GM18951 (cell line): ENCODE data around the gene SYT17.

Experiments used
- POLR2A ChIP-seq: IDR thresholded peaks from 4 replicates; pipeline ENCODE4 v1.6.1; 2011; ENCODE audit warnings: mild to moderate bottlenecking; ENCODE audit not compliant: insufficient read length, insufficient read depth; ENCODE audit errors: extremely low read depth
- in situ Hi-C: fragments of 300-500 bp; cut with MboI; formaldehyde crosslinking; loops from one replicate; pipeline ENCODE4 v1.12.0; 2022; ENCODE audit warnings: low sequenced_read_pairs, mixed read lengths, inconsistent platforms; ENCODE audit not compliant: unreplicated experiment

SYT17 gene

DNA sequence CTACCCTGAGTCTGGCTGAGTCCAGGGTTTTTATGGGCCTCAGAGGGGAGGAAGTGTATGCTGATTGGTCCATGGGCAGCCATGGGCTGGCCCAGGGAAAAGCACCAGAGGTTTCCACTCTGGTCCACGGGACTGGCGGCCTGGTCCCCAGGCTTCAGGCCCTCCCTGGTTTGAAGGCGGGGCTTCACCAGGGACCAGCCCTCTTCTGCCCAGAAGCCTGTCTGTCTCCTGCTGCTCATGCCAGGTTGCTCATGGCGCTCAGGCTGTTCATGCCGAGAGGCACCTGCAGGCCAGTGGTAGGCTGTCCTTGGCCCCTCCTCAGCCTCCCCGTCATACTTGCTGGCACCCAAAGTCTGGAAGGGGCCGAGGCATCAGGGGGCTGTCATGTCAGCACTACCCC is 72.5 kb downstream of the SYT17 start:
- no peak for TF ChIP-seq POLR2A
- in situ Hi-C loops, result no loop called here

DNA sequence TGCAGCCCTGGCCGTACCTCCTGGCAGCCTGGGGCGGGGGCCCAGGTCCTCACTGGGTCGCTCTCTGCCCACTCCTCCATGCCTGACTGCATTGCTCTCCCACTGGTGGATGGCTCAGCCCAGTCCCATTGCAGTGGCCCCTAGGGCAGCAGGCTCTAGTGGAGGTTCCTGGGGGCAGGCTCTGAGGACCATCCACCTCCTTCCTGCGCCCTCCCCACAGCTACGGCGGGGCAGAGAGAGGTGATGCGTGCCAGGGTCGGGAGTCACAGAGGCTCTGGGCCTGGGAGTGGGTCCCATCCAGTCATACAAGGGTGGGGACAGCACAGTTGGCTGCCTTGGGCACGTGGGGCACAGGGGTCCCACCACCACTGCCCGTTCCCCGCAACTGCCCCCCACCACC is 73.5 kb downstream of the SYT17 start:
- in situ Hi-C loops, result no loop called here
- TF ChIP-seq POLR2A, result no peak

DNA sequence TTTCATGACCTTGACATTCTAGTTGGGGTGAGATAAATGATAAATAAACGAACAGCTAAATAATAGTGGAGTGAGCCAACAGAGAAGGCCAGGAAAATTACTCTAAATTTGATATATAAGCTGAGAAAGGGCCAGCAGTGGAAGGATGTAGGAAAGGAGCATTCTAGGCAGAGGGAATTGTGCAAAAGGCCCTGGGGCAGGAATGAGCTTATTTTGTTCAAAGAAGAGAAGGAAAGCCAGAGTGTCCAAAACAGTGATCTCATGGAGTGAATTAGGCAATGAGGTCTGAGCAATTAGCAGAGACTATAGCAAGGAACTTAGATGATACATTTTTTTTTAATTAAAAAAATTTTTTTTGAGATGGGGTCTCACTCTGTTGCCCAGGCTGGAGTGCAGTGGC is 74.1 kb downstream of the SYT17 start:
- no peak for TF ChIP-seq POLR2A
- in situ Hi-C loops, result no loop called here

DNA sequence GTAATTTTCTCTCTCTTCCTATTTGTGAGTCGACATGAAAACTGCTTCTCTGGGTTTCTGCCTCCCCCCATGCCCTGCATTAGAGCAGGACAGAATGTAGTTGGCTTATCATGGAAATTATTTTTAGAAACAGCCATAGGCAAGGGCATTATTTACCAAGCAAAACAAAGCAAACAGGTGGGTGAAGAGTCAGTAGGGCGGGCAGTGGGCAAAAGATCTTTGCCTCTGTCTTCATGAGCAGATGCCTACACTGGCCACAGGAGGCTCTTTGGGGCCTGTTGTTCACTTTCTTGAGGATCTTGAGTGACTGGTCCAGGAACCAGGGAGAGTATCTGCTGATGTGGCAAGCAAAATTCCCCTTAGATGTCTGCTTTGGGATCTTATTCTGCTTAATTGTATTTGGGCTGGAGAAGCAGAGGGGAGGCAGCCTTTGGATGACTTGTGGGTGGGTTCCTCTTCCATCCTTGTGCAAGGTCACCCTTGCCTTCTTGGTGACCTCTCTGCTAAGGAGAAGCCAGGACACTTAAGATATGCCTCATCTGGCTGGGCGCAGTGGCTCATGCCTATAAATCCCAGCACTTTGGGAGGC is 75.0 kb downstream of the SYT17 start:
- TF ChIP-seq POLR2A, result no peak
- in situ Hi-C loops, result no loop called here

DNA sequence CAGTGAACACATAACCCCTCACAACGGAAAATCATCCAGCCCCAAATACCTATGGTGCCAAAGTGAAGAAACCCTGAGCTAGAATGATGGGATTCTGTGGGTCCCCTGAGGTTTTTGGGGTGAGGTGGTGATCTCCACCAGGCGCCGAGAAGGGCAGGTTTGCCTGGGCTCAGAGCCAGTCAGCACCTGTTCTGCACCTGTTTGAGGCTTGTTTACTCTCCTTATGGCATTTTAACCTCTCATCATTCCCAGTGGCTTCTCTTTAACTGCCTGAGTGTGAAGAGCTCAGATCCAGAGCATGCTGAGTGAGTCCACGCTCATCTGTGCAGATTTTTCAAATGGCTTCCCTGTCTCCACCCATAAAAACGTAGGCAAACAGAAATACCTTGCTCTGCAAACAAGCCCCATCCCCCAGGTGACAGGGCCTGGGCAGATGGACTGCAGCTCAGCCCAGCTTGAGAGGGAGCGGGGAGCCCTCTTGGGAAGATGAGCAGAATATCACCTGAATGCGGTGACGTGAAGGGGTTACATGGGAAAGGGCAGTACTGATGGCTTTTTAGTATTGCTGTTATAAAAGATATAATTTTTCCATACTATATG is 77.4 kb downstream of the SYT17 start:
- no peak for TF ChIP-seq POLR2A
- in situ Hi-C loops, result no loop called here

DNA sequence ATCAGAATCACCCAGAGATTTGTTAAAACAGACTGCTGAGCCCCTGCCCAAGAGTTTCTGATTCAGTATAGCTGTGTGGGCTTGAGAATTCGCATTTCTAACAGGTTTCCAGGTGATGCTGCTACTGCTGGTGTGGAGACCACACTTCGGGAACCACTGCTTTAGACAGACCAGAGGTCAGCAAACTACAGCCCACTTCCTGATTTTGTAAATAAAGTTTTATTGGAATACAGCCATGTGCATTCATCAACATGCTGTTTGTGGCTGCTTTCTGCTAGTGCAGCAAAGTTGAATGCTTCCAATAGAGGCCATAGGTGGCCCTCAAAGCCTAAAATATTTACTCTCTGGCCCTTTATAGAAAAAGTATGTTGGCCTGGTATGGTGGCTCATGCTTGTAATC is 84.9 kb downstream of the SYT17 start:
- no peak for TF ChIP-seq POLR2A
- in situ Hi-C loops, result no loop called here

DNA sequence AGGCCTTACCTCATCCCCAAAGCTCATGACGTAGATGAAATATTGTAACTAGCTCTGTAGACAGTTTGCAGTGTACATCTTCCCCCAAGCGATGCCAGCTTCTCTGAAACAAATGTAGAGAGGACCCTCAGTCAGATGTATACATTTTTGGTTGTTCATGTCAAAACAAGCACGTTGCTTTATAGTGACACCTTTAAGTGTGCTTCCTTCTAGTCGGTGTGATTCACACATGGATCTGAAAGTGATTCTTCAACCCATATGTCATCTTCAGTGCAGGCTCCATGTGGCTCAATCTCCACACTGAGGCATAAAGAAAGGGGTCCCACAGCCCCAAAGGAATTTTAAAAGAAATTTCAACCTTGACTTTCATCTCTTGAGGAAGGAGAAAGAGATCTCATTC is 86.6 kb downstream of the SYT17 start:
- in situ Hi-C loops, result no loop called here
- no peak for TF ChIP-seq POLR2A

DNA sequence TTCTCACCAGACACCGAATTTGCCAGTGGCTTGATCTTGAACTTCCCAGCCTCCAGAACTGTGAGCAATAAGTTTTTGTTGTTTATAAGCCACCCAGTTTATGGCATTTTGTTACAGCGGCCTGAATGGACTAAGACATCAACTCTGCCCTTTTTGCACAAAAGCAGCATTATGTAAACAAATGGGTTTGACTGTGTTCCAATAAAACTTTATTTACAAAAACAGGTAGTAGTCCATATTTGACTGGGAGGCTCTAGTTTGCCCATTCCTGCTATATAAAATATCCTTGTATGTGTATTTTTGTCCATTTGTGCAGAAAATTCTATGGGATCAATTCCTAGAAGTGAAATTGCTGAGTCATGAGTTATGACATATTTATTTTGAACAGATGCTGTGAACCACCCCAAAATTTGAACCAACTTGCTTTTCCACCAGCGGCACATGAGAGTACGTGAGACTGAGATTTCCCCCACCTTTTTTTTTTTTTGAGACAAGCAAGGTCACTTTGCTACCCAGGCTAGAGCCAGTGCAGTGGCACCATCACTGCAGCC is 96.2 kb downstream of the SYT17 start:
- in situ Hi-C loops, result no loop called here
- no peak for TF ChIP-seq POLR2A

DNA sequence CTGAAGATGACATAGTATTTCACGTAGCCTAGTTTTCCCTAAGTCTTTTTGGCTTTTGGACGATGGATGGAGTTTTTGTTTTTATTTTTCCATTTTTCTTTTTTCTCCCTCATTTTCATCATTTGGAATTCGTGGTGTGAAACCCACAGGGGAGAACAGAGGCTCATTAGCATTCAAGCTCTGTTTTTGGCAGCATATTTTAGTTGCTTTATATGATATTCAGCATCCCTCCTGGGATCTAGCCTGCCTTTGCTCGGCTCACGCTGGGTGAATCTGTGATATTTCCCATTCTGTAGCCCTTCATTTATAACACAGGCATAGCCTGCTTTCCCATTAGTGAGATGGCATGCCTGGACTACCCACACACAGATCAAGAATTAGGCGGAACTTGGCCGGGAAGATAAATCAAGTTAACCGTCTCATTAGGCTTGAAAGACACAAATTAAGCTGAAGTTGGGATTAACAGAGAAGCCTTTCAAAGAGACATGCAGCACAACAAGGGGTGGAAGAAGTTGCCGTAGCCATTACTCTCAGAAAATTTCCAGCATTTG is 97.4 kb downstream of the SYT17 start:
- no peak for TF ChIP-seq POLR2A

DNA sequence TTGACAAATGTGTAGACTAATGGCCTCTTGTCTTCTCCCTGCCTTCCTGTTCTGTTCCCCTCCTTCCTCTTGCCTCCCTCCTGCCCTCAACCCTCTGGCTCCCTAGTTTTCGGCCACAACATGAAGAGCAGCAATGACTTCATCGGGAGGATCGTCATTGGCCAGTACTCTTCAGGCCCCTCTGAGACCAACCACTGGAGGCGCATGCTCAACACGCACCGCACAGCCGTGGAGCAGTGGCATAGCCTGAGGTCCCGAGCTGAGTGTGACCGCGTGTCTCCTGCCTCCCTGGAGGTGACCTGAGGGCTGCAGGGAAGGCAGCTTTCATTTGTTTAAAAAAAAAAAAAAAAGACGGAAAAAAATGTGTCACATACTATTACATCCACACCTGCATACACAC is 98.7 kb downstream of the SYT17 start:
- no peak for TF ChIP-seq POLR2A
- in situ Hi-C loops, result loop anchor here (5.0 kb wide), 1 partner anchor 56 kb away; no protein-coding TSS in a partner anchor

More for the DNA sequence above, 97.4 kb downstream of the SYT17 start:
- in situ Hi-C loops, result loop anchor here (5.0 kb wide), 1 partner anchor 57 kb away; no protein-coding TSS in a partner anchor

DNA sequence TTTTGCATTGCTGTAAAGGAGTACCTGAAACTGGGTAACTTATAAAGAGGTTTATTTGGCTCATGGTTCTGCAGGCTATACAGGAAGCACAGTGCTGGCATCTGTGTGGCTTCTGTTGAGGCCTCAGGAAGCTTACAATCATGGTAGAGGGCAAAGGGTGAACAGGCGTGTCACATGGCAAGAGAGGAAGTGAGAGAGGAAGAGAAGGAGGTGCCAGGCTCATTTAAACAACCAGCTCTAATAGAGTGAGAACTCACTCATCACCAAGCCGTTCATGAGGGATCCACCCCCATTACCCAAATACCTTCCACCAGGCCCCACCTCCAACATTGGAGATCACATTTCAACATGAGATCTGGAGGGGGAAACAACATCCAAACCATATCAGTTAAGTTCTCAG is 101.1 kb downstream of the SYT17 start:
- in situ Hi-C loops, result loop anchor here (5.0 kb wide), 1 partner anchor 53 kb away; no protein-coding TSS in a partner anchor
- TF ChIP-seq POLR2A, result no peak

DNA sequence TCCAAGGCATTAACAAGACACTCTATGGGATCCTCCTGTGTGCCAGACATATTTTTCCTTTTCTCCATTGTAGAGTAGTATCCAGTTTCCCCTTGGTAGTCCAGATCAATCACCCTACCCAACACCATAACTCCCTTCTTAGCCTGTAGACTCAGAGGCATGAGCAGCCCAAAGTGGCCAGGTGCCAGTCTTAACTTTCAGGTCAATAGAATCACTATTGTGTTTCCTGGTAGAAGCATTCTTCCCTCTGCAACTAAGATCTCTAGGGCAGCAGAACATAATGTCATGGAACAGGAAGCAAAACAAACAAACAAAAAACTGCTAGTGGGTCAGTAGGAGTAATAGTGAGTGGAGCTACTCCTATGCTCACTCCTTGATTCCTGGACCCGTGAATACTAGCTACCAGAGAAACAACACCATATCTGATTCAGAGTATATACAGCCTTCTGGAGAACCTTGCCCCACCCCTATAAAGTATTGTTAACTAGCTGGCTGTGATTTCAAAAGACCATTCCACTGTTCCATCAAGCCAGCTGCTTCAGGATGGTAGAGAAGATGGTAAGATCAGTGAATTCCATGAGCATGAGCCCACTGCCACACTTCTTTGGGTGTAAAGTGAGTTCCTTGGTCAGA is 106.2 kb downstream of the SYT17 start:
- in situ Hi-C loops, result no loop called here
- TF ChIP-seq POLR2A, result no peak

DNA sequence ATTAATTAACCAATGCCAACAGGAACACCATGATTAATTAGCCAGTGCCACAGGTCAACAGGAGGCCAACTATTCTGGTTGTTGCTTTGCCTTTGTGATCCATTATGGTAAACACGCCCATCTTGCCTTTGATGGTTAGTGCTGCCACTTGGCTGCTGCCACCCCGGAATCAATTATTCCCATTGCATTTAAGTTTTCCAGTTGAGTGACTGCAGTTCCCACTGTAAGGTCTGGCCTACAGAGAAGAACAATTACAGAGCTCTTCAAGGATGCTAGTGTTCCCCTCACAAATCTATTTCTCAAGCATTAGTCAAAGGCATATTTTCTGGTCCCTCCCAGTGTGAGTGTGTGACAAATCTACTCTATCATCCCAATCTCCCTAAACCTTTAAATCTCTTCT is 110.4 kb downstream of the SYT17 start:
- in situ Hi-C loops, result no loop called here
- TF ChIP-seq POLR2A, result no peak
